Lung (tissue), 12 donors: ENCODE data around the gene RAB3IL1. TPM values are rescaled to one million over a fixed set of nuclear protein-coding genes. Genes with fewer than 3 reads are reported as not detected.

ENCODE experiments used
- ATAC-seq: fragments of 200-7000 bp; cut with Tn5 transposase; one replicate; pipeline ENCODE4 v1.9.1; 2020; ENCODE audit warnings: moderate number of reproducible peaks; ENCODE audit not compliant: insufficient read depth, low FRiP score
- DNase-seq, 3 donors: peaks; one replicate each; pipeline ENCODE4 v3.0.0-alpha.2; 2013 to 2017
- H3K27ac ChIP-seq, 2 donors: one replicate each; pipeline ENCODE4 v1.5.1; 2013; ENCODE audit warnings: mild to moderate bottlenecking in 2 of 2, moderate library complexity in 2 of 2, control low read depth in 1 of 2, inconsistent platforms in 1 of 2, low read depth in 1 of 2, low read length in 1 of 2
- H3K27me3 ChIP-seq, 3 donors: one replicate each; pipeline ENCODE4 v1.5.1; 2013; ENCODE audit warnings: low read length in 2 of 3; ENCODE audit not compliant: control insufficient read depth in 3 of 3, insufficient read depth in 3 of 3
- H3K36me3 ChIP-seq, 4 donors: one replicate each; pipeline ENCODE4 v1.5.1; 2013; ENCODE audit warnings: low read length in 4 of 4, mild to moderate bottlenecking in 1 of 4, moderate library complexity in 1 of 4; ENCODE audit not compliant: control insufficient read depth in 4 of 4, insufficient read depth in 4 of 4
- H3K4me1 ChIP-seq, 5 donors: one replicate each; pipeline ENCODE4 v1.5.1; 2013; ENCODE audit warnings: low read length in 5 of 5, mild to moderate bottlenecking in 2 of 5, moderate library complexity in 1 of 5; ENCODE audit not compliant: control insufficient read depth in 5 of 5, insufficient read depth in 5 of 5
- H3K4me3 ChIP-seq: one replicate; pipeline ENCODE4 v1.5.1; 2013; ENCODE audit warnings: mild to moderate bottlenecking, control low read depth, moderate library complexity
- H3K9ac ChIP-seq, 2 donors: one replicate each; pipeline ENCODE4 v1.5.1; 2013; ENCODE audit warnings: low read length in 2 of 2, control low read depth in 1 of 2; ENCODE audit not compliant: insufficient read depth in 1 of 2
- H3K9me3 ChIP-seq, 4 donors: one replicate each; pipeline ENCODE4 v1.5.1; 2013; ENCODE audit warnings: low read length in 3 of 4, mild to moderate bottlenecking in 1 of 4, moderate library complexity in 1 of 4; ENCODE audit not compliant: control insufficient read depth in 4 of 4, insufficient read depth in 3 of 4
- WGBS, 2 donors: extraction: QIAGEN DNeasy Blood & Tissue Kit; methylation state at CpG; one replicate each; pipeline ENCODE4 v1.1.7; 2013; 5-methylcytosine and 5-hydroxymethylcytosine counted together
- polyA plus RNA-seq, 2 donors: library from polyadenylated mRNA; stranded (reverse); fragments of 200-250 nt; gene quantifications; one replicate each; pipeline ENCODE4 v1.2.1, GENCODE V29; 2013
- total RNA-seq, 2 donors: library from RNA; depleted of rRNA in 1 of 2; stranded (reverse); fragments of >200 nt in 1 of 2; gene quantifications; one replicate each; pipeline ENCODE4 v1.2.1, GENCODE V29; 2014 to 2021
- TF ChIP-seq, protein P1 (sequence below): IDR thresholded peaks from 2 replicates; pipeline ENCODE4 v1.5.1; 2012; ENCODE audit warnings: mild to moderate bottlenecking; ENCODE audit errors: control extremely low read depth, extremely low read depth
- donor health status: control.
- donor health status: control.
- donor health status: Bipolar disorder and iron deficiency.
- donor health status: healthy.
- donor health status: DM: yes; HTN: yes; CAD: no.

The RAB3IL1 gene
- total and polyA plus RNA-seq, 4 donors = 6.7 to 20.8 (median 9.8) TPM

DNA sequence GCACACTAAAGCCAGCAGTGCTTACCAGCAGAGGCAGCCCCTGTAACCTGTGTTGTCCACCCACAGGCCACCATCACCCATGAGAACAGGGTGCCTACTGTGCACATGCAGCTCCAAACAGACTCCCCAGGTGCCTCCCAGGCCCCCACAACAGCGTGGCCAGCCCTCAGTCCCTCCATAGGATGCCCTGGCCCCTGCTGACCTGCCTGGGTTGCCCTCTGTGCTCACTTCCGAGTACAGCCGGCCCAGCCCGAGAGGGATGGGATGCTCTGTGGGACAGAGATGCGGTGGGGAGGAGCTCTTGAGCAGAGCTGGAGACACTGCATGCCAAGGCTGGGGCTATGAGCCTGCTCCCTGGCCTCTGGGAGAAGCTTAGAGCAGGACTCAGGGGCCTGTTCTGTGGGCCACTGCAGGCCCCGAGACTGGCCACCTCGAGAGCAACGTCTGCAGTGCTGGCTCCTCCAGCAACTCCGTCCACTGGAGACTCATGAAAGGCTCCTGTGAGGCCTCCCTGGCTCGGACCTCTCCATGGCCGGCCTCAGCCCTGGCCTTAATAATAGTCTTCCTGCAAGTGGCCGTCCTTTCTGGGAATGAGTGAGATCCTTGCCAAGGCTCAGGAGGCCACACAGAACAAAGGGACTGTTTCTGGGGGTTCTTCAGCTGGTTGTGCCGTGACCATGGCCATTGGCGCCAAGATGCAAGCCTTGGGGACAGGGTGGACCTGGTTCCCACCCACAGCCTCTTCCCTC, 62.2 kb downstream of the RAB3IL1 start:
- peaks cover 0 to 40% (median 6%) of the 10 kb centered on the region in 4 donors for H3K36me3 ChIP-seq
- no peaks in the 10 kb centered on the region for H3K27me3 ChIP-seq
- TF ChIP-seq, protein P1, sequence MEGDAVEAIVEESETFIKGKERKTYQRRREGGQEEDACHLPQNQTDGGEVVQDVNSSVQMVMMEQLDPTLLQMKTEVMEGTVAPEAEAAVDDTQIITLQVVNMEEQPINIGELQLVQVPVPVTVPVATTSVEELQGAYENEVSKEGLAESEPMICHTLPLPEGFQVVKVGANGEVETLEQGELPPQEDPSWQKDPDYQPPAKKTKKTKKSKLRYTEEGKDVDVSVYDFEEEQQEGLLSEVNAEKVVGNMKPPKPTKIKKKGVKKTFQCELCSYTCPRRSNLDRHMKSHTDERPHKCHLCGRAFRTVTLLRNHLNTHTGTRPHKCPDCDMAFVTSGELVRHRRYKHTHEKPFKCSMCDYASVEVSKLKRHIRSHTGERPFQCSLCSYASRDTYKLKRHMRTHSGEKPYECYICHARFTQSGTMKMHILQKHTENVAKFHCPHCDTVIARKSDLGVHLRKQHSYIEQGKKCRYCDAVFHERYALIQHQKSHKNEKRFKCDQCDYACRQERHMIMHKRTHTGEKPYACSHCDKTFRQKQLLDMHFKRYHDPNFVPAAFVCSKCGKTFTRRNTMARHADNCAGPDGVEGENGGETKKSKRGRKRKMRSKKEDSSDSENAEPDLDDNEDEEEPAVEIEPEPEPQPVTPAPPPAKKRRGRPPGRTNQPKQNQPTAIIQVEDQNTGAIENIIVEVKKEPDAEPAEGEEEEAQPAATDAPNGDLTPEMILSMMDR = no peak
- H3K27ac ChIP-seq = no peak overlapping the region
- no peaks in the 10 kb centered on the region for H3K9me3 ChIP-seq
- DNase-seq (no peak), ATAC-seq (no peak)
- no peak overlapping the region for H3K9ac ChIP-seq
- no peak overlapping the region for H3K4me3 ChIP-seq
- 91 to 98% methylated on average over 14 of the region's 14 CpGs for WGBS, 2 donors
- peaks cover 0 to 3% (median 0%) of the 10 kb centered on the region in 5 donors for H3K4me1 ChIP-seq

DNA sequence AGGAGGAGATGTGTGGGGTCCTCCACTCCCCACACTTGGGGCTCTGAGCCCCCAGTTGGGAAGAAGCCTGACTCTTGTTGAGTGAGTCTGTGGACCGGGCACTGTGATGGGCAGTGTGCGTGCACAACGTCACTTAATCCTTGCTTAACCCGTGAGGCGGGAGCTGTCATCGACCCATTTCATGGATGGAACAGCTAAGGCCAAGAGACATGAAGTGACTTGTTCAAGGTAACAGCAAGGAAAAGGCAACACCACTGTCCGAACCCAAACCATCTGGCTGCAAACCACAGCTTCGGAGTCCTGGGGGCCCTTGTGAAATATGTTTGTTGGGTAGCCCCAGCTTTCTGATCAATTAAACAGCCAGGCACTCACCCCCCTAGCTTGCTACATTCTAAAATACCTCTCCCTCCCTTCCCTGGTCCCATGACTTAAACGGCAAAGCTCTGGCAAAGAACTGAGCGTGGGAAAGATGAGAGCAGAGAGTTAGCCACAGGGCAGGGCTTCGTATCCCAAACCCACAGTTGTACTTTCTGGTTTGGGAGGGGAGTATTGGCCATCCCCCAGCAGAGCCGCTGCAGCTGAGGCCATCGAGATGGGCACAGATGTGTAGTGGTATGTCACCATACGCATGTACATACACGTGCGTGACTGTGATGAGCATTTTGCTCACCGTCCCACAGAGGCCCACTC, 63.0 kb downstream of the RAB3IL1 start:
- ATAC-seq = no peak
- H3K36me3 ChIP-seq = peaks cover 0 to 38% (median 8%) of the 10 kb centered on the region in 4 donors
- WGBS, 2 donors = 95% methylated on average over 17 of the region's 17 CpGs
- no peaks in the 10 kb centered on the region for H3K27me3 ChIP-seq
- no peak overlapping the region for H3K4me3 ChIP-seq
- peaks cover 0 to 3% (median 0%) of the 10 kb centered on the region in 5 donors for H3K4me1 ChIP-seq
- no peak for DNase-seq
- no peaks in the 10 kb centered on the region for H3K9me3 ChIP-seq
- TF ChIP-seq, protein P1 = no peak
- H3K9ac ChIP-seq = no peak overlapping the region
- no peak overlapping the region for H3K27ac ChIP-seq

DNA sequence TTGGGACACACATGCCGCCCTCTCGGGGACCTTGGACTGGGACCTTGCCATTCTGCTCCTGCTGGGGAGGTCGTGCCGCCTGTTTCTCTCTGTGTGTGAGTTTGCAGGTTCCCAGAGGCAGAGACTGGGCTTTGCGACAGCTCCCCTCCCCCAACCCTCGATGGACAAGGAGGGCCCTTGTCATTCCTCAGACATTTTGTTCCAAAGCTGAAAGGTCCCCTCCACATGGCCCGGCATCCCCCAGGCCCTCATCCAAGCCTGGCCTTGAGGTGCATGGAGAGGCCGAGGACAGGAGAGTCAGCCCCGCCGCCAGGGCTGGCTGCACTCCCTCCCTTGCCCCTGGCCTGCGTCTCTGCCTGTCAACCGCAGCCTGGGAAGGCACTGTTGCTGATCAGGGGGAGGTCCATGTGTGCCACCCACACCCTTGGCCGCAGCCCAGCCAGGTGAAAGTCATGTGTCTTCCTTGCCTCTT, 63.6 kb downstream of the RAB3IL1 start:
- Histone ChIP-seq H3K9ac (no peak overlapping the region), H3K4me1 (peaks cover 0 to 3% (median 0%) of the 10 kb centered on the region in 5 donors), H3K36me3 (peaks cover 0 to 38% (median 9%) of the 10 kb centered on the region in 4 donors), H3K27me3 (no peaks in the 10 kb centered on the region), H3K27ac (no peak overlapping the region), H3K9me3 (no peaks in the 10 kb centered on the region), H3K4me3 (no peak overlapping the region)
- TF ChIP-seq, protein P1 = no peak
- ATAC-seq = no peak
- peak in 2 of 3 donors; percentile 51 to 56 for DNase-seq
- 66 to 81% methylated on average over 13 of the region's 13 CpGs for WGBS, 2 donors
